Calu3 (cell line): ENCODE results near the gene USP28. TPM values are rescaled to one million over a fixed set of nuclear protein-coding genes. Genes with fewer than 3 reads are reported as not detected.

Experiments
- BruUV-seq: library from RNA; stranded (reverse); fragments of 400-500 nt; replicated peaks from 2 replicates; lab custom pipeline; 2021; lab: Mats Ljungman, UMichigan
- CTCF ChIA-PET: fragments of 300-600 bp; sonication (Branson Sonifier 250); formaldehyde crosslinking; loops from one replicate; lab custom pipeline; 2022; ENCODE audit warnings: antibody characterized with exemption; lab: Charles Lee
- DNase-seq: peaks from one replicate; pipeline ENCODE4 v3.0.0; 2022
- H3K27ac Mint-ChIP-seq: one replicate; pipeline ENCODE4 v1.8.0; 2022; ENCODE audit warnings: mixed read lengths; ENCODE audit not compliant: unreplicated experiment
- H3K27me3 Mint-ChIP-seq: one replicate; pipeline ENCODE4 v1.8.0; 2022; ENCODE audit warnings: mixed read lengths; ENCODE audit not compliant: unreplicated experiment
- H3K36me3 Mint-ChIP-seq: one replicate; pipeline ENCODE4 v1.8.0; 2022; ENCODE audit warnings: mild to moderate bottlenecking, moderate library complexity, mixed read lengths; ENCODE audit not compliant: insufficient read depth, unreplicated experiment
- H3K4me1 Mint-ChIP-seq: one replicate; pipeline ENCODE4 v1.8.0; 2022; ENCODE audit warnings: mild to moderate bottlenecking, low read depth, mixed read lengths; ENCODE audit not compliant: unreplicated experiment
- H3K4me3 Mint-ChIP-seq: one replicate; pipeline ENCODE4 v1.8.0; 2022; ENCODE audit warnings: mild to moderate bottlenecking, low read depth, moderate library complexity, mixed read lengths; ENCODE audit not compliant: unreplicated experiment
- H3K9me3 Mint-ChIP-seq: one replicate; pipeline ENCODE4 v1.8.0; 2022; ENCODE audit warnings: low read depth, mixed read lengths; ENCODE audit not compliant: unreplicated experiment
- intact Hi-C: fragments of 100-400 bp; cut with micrococcal nuclease; formaldehyde crosslinking; loops from one replicate; pipeline ENCODE4 v1.10.0; 2022; ENCODE audit not compliant: unreplicated experiment
- total RNA-seq: library from RNA; stranded (reverse); gene quantifications from 2 replicates; pipeline ENCODE4 v1.2.3, GENCODE V29; 2022
- TF ChIP-seq, protein P1 (sequence below): fragments of 200-600 bp; IDR thresholded peaks from one replicate; pipeline ENCODE4 v1.8.0; 2022; ENCODE audit warnings: antibody characterized with exemption; ENCODE audit not compliant: unreplicated experiment

Gene USP28
- total RNA-seq, 1 experiment from 2014 or later, result 22.8 TPM

DNA sequence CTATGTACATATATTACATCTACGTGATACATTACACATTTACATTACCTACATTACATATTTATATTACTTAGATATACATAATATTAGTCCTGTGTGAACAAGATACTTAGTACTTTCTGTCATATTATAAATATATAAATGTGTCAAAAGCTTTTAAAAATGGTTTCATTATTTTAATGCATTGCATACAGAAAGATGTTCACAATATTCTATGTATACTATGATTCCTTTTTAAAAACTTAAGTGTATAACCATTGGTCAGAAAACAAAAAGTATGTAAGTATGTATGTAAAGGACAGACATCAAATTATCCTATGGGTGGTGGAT, 101.2 kb downstream of the USP28 start:
- peak overlapping the region; percentile 90 for H3K27ac Mint-ChIP-seq
- no peaks in the 10 kb centered on the region for H3K27me3 Mint-ChIP-seq
- H3K36me3 Mint-ChIP-seq, result peaks cover 29% of the 10 kb centered on the region
- no peaks in the 10 kb centered on the region for H3K9me3 Mint-ChIP-seq
- TF ChIP-seq, protein P1, sequence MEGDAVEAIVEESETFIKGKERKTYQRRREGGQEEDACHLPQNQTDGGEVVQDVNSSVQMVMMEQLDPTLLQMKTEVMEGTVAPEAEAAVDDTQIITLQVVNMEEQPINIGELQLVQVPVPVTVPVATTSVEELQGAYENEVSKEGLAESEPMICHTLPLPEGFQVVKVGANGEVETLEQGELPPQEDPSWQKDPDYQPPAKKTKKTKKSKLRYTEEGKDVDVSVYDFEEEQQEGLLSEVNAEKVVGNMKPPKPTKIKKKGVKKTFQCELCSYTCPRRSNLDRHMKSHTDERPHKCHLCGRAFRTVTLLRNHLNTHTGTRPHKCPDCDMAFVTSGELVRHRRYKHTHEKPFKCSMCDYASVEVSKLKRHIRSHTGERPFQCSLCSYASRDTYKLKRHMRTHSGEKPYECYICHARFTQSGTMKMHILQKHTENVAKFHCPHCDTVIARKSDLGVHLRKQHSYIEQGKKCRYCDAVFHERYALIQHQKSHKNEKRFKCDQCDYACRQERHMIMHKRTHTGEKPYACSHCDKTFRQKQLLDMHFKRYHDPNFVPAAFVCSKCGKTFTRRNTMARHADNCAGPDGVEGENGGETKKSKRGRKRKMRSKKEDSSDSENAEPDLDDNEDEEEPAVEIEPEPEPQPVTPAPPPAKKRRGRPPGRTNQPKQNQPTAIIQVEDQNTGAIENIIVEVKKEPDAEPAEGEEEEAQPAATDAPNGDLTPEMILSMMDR, result no peak
- peak overlapping the region; percentile 97 for H3K4me3 Mint-ChIP-seq
- intact Hi-C loops, result no loop called here
- no peak for DNase-seq
- no TSS peak for BruUV-seq
- peaks cover 17% of the 10 kb centered on the region for H3K4me1 Mint-ChIP-seq
- CTCF ChIA-PET, result no interaction called here

DNA sequence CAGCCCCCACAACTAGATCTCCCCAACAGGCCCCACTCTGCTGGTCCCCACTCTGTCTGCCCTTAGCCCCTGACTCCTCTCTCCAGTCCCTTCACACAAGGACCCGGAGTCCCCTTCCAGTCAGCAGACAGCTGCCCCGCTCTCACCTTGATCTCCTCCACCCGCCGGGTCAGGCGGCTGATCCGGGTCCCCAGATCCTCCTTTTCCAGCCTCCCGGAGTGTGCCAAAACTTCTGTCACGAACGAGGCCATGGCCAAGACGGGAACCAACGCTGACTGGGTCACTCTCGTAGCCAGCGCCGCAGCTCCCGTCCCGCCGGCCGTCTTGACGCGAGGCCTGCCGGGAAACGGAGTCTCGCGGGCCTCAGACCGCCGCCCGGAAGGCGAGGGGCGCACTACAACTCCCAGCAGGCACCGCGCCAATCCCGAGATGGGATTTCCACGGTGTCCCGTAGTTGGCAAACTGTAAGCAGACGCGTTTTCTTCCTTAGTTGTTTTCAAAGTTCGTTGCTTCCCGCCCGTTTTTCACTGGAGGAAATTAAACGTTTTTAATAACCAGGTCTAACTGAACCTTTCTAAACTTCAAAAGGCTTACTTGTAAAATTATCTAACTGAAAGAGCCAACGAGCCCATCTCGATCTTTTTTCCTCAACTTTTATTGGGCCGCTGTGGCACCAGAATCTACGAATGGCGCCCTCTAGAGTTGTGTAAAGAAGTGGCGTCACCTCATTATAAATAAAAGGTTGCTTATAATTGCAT, 101.8 kb downstream of the USP28 start, which contains the start of gene ZW10:
Gene ZW10 (minus strand): TSS at position 277 of the 758 bp plus-strand sequence. CDS start 26 bp downstream, at position 251.
- CTCF ChIA-PET, result interaction anchor here (0.7 kb wide), 3 partner anchors 15 to 1153 kb away, joined by 3 read pairs; no protein-coding TSS in a partner anchor

DNA sequence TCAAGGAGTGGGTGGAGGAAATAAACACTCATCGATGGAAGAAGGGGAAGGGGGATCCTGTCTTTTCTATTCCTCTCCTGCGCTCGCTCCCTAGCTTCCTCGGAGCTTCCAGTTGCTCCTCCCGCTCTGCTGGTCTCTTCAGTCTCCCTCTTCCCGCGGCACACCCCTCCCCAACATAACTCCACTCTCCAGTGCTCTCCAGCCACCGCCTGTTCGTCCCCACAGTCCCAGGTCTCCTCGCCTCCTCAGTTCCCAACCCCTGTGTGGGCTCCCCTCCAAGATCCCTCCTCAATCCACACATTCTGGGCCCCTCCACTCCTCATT, 102.3 kb downstream of the USP28 start:
- peak overlapping the region; percentile 90 for H3K27ac Mint-ChIP-seq
- no peaks in the 10 kb centered on the region for H3K27me3 Mint-ChIP-seq
- DNase-seq, result no peak
- CTCF ChIA-PET, result interaction anchor here (0.7 kb wide), 3 partner anchors 14 to 1153 kb away, joined by 3 read pairs; no protein-coding TSS in a partner anchor
- H3K4me1 Mint-ChIP-seq, result peaks cover 15% of the 10 kb centered on the region
- intact Hi-C loops, result no loop called here
- no peaks in the 10 kb centered on the region for H3K9me3 Mint-ChIP-seq
- TF ChIP-seq, protein P1, result no peak
- peak overlapping the region; percentile 97 for H3K4me3 Mint-ChIP-seq
- H3K36me3 Mint-ChIP-seq, result peaks cover 29% of the 10 kb centered on the region
- no TSS peak for BruUV-seq

More for the DNA sequence above, 101.8 kb downstream of the USP28 start, which contains the start of gene ZW10:
- Mint-ChIP-seq H3K27me3 (no peaks in the 10 kb centered on the region), H3K36me3 (peaks cover 29% of the 10 kb centered on the region), H3K4me3 (peak within 1 kb of the TSS; percentile 97), H3K27ac (peak within 1 kb of the TSS; percentile 90), H3K4me1 (peaks cover 17% of the 10 kb centered on the region), H3K9me3 (no peaks in the 10 kb centered on the region)
- BruUV-seq, result no TSS peak
- intact Hi-C loops, result no loop called here
- TF ChIP-seq, protein P1, result peak; percentile 63
- peak; percentile 93 for DNase-seq

DNA sequence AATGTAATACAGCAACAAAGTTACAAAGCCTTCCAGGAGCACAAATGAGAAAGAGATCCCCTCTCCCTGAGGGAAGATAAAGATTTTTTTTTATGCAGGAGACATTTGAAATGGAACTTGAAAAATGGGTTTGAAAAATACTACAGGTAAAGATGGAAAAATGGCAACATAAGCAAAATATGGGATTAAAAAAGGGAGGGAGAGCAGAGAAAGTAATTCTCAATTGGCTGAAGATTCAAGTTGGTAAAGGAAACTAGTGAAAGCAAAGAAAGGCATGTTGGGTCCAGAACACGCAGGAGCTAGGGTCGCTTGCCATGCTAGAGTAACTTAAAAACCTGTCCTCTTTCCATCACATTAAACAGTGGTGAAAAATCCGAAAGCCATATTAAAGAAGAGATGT, 103.4 kb downstream of the USP28 start:
- no peak for DNase-seq
- CTCF ChIA-PET, result no interaction called here
- H3K9me3 Mint-ChIP-seq, result no peaks in the 10 kb centered on the region
- intact Hi-C loops, result no loop called here
- TF ChIP-seq, protein P1, result no peak
- peaks cover 9% of the 10 kb centered on the region for H3K4me1 Mint-ChIP-seq
- H3K27me3 Mint-ChIP-seq, result no peaks in the 10 kb centered on the region
- no TSS peak for BruUV-seq
- H3K27ac Mint-ChIP-seq, result no peak overlapping the region
- peaks cover 29% of the 10 kb centered on the region for H3K36me3 Mint-ChIP-seq
- peak overlapping the region; percentile 97 for H3K4me3 Mint-ChIP-seq
